ENCODE measurements around the gene RTN1. TPM values are rescaled to one million over a fixed set of nuclear protein-coding genes. Genes with fewer than 3 reads are reported as not detected.

The RTN1 gene
- total and polyA plus RNA-seq, 2 of the 8 experiments (the other 6 are each of a cell fraction or from before 2014, with no cell fraction given): 2.8 to 4.9 TPM

DNA sequence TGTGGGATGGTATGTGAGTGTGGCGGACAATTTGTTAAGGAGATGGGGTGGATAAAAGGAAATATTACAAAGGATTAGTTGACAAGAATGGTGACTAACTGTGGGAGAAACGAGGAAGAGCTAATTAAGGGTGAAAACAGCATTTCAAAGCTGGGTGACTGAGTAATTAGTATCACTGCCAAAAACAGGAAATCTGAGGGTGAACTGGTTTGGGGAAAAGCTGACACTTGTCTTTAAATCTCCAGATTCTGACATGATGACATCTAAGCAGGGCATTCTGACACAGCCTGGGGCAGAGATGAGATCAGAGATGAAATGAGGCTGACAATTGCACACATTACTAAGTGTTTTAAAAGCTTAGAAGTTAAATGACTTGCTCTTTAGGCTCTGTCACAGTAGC lies 251.5 kb downstream of the RTN1 start:
- H3K56ac ChIP-seq (replicated peaks; ENCODE audit: insufficient read length, low read depth, low read length): no peak overlapping the region
- H3K27ac ChIP-seq (ENCODE audit: low read depth, low read length): no peak overlapping the region
- no peak overlapping the region for H2AFZ ChIP-seq (ENCODE audit: low read length)
- no peaks in the 10 kb centered on the region for H3K9me3 ChIP-seq (ENCODE audit: insufficient read depth in 2 of 2, low read depth in 1 of 2, low read length in 1 of 2)
- no peaks in the 10 kb centered on the region for H3K36me3 ChIP-seq (ENCODE audit: control insufficient read depth in 2 of 4, insufficient read depth in 4 of 4, low read length in 3 of 4)
- no peak overlapping the region for H4K91ac ChIP-seq (replicated peaks; ENCODE audit: insufficient read length, low read length)
- no peak overlapping the region for H3K14ac ChIP-seq (ENCODE audit: insufficient read length)
- H2BK120ac ChIP-seq (replicated peaks; ENCODE audit: low read depth, low read length): no peak overlapping the region
- H3K79me2 ChIP-seq (ENCODE audit: control insufficient read depth in 1 of 2, insufficient read depth in 2 of 2, low read length in 2 of 2): no peaks in the 10 kb centered on the region
- H4K20me1 ChIP-seq (replicated peaks in 1 of 2; ENCODE audit: control insufficient read depth in 1 of 2, insufficient read depth in 2 of 2, low read length in 2 of 2): no peaks in the 10 kb centered on the region
- no peak overlapping the region for H3K18ac ChIP-seq (ENCODE audit: extremely low read depth, low read length)
- no peak overlapping the region for H2AK5ac ChIP-seq (ENCODE audit: low read depth, low read length)
- POLR2A ChIA-PET (ENCODE audit: partially characterized antibody): no interaction called here
- no peak overlapping the region for H2BK15ac ChIP-seq (ENCODE audit: low read length)
- no peak overlapping the region for H3K4me3 ChIP-seq (ENCODE audit: extremely low read depth in 1 of 4, insufficient read depth in 2 of 4, low read depth in 3 of 4, low read length in 4 of 4)
- H3K23me2 ChIP-seq (ENCODE audit: low read depth, low read length): no peaks in the 10 kb centered on the region; the same call in 1 of the 2 replicates
- FAIRE-seq (peak; percentile 28), DNase-seq (ENCODE audit: low read depth in 1 of 2, low spot score in 2 of 2) (no peak)
- no peak overlapping the region for H4K8ac ChIP-seq (ENCODE audit: extremely low read depth, insufficient read depth, low read length)
- H3K9ac ChIP-seq (replicated peaks in 1 of 4; ENCODE audit: extremely low read depth in 1 of 4, low read depth in 3 of 4, low read length in 3 of 4): no peak overlapping the region
- H3K23ac ChIP-seq (ENCODE audit: insufficient read length): no peak overlapping the region
- no peaks in the 10 kb centered on the region for H3K79me1 ChIP-seq (ENCODE audit: low read depth, low read length)
- H4K5ac ChIP-seq (ENCODE audit: insufficient read length, low read depth, low read length): no peak overlapping the region
- WGBS, 2 experiments (ENCODE audit: extremely low coverage in 1 of 2, insufficient coverage in 1 of 2, insufficient read length in 1 of 2, insufficient replicate concordance in 2 of 2, low coverage in 1 of 2, low lambda C conversion rate in 2 of 2, missing lambda C conversion rate in 1 of 2): 89 to 100% methylated on average over 1 to 2 of the region's 2 CpGs
- no peak overlapping the region for H3K4me2 ChIP-seq (ENCODE audit: insufficient read depth in 1 of 2, low read depth in 2 of 2, low read length in 2 of 2)
- CTCF ChIA-PET (ENCODE audit: partially characterized antibody): interaction anchor here (0.6 to 0.7 kb wide), 2 partner anchors 9 to 14 kb away, joined by 3 read pairs; no protein-coding TSS in a partner anchor
- no peak overlapping the region for H3K4ac ChIP-seq (replicated peaks; ENCODE audit: insufficient read length, low read depth, low read length)
- no peak overlapping the region for H2BK5ac ChIP-seq (ENCODE audit: low read depth, low read length)
- H3K27me3 ChIP-seq (replicated peaks in 1 of 4; ENCODE audit: control insufficient read depth in 3 of 4, extremely low read depth in 1 of 4, insufficient read depth in 3 of 4, low read length in 3 of 4): no peaks in the 10 kb centered on the region
- H2BK20ac ChIP-seq (ENCODE audit: low read length): no peak overlapping the region
- H3K4me1 ChIP-seq (replicated peaks in 1 of 4; ENCODE audit: control insufficient read depth in 3 of 4, insufficient read depth in 4 of 4, low read length in 3 of 4): no peaks in the 10 kb centered on the region
- no peak overlapping the region for H2BK12ac ChIP-seq (ENCODE audit: low read depth, low read length)
- TF ChIP-seq BCL11A (IDR thresholded peaks at IDR 0.05; ENCODE audit: low read depth in 2 of 2, low read length in 2 of 2) (no peak), ASH2L (IDR thresholded peaks at IDR 0.05; ENCODE audit: low read length) (no peak), JUN (IDR thresholded peaks at IDR 0.05; ENCODE audit: low read depth, low read length) (no peak), PHF8 (conservative IDR thresholded peaks at IDR 0.05; ENCODE audit: low read depth, low read length) (no peak), SIN3A (conservative IDR thresholded peaks at IDR 0.05 in 1 of 2, IDR thresholded peaks at IDR 0.05 in 1 of 2; ENCODE audit: low read depth in 1 of 2, low read length in 2 of 2) (no peak), CHD2 (IDR thresholded peaks at IDR 0.05; ENCODE audit: low read length) (no peak), SP2 (IDR thresholded peaks at IDR 0.05; ENCODE audit: low read length) (no peak), RAD21 (IDR thresholded peaks at IDR 0.05 in 1 of 2, conservative IDR thresholded peaks at IDR 0.05 in 1 of 2; ENCODE audit: low read depth in 2 of 2, low read length in 2 of 2) (no peak), RFX5 (IDR thresholded peaks at IDR 0.05; ENCODE audit: borderline replicate concordance, low read depth, low read length) (no peak), JUND (IDR thresholded peaks at IDR 0.05; ENCODE audit: low read length) (no peak), KDM5A (IDR thresholded peaks at IDR 0.05; ENCODE audit: low read length) (no peak)
- TF ChIP-seq, protein P1, sequence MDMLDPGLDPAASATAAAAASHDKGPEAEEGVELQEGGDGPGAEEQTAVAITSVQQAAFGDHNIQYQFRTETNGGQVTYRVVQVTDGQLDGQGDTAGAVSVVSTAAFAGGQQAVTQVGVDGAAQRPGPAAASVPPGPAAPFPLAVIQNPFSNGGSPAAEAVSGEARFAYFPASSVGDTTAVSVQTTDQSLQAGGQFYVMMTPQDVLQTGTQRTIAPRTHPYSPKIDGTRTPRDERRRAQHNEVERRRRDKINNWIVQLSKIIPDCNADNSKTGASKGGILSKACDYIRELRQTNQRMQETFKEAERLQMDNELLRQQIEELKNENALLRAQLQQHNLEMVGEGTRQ (IDR thresholded peaks at IDR 0.05; ENCODE audit: low read length): no peak
- TF ChIP-seq, protein P2, sequence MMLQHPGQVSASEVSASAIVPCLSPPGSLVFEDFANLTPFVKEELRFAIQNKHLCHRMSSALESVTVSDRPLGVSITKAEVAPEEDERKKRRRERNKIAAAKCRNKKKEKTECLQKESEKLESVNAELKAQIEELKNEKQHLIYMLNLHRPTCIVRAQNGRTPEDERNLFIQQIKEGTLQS (IDR thresholded peaks at IDR 0.05; ENCODE audit: insufficient read depth, low read depth, low read length): no peak

Data from H1 (cell line).